ENCODE data around the gene INPP4B.

The INPP4B gene

DNA sequence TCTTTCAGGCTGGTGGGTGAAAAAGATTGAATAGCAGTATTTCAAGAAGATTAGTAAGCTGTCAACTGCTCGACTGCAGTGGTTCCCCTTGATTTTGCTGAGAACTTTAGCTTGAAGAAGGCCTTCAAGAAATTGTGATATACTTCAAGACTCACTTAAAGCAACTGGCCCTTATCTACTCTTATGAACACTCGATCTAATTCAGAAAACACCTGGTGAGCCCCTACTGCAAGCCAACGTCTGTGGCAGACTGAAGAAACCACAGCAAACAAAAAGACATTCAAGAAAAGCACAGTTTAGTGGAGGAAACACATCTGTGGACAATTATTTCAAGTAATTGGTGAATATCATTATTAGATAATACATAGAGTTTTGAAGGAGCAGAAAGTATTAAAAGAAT lies 119.0 kb downstream of the INPP4B start:
- no peak for DNase-seq (ENCODE audit: low read depth)
- H3K4me3 ChIP-seq (ENCODE audit: low read length), result no peak overlapping the region
- H3K9ac ChIP-seq (ENCODE audit: low read length), result no peak overlapping the region

GRCh38 chr4:142725886-142726285 lies 120.2 kb downstream of the INPP4B start:
- DNase-seq (ENCODE audit: low read depth), result no peak
- no peaks in the 10 kb centered on the region for H3K4me1 ChIP-seq (ENCODE audit: control insufficient read depth, insufficient read depth, low read length)

More for the DNA sequence above, 119.0 kb downstream of the INPP4B start:
- Histone ChIP-seq H3K36me3 (ENCODE audit: control insufficient read depth, insufficient read depth, low read length, severe bottlenecking) (no peaks in the 10 kb centered on the region), H3K4me1 (ENCODE audit: control insufficient read depth, insufficient read depth, low read length) (no peaks in the 10 kb centered on the region), H3K9me3 (ENCODE audit: control insufficient read depth, low read length) (no peaks in the 10 kb centered on the region), H3K27me3 (replicated peaks; ENCODE audit: control insufficient read depth, insufficient read depth, low read length) (no peaks in the 10 kb centered on the region)

DNA sequence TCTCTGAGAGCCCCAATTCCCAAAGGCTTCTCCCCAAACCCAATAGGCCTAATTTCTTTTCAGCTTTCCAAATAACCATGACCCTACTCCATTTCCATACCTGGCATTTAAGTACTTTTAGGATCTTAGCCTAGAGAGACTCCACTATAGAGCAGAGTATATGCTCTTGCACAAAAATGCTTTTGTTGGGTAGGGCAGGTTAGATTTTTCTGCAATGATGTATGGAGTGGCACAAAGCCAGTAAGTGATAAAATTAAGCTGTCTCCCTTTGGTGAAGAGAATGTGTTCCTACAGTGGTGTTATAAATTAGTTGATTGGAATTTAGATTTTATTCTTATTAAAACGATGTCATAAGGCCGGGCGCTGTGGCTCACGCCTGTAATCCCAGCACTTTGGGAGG lies 124.9 kb downstream of the INPP4B start:
- no peak overlapping the region for H3K4me3 ChIP-seq (ENCODE audit: low read length)
- H3K4me1 ChIP-seq (ENCODE audit: control insufficient read depth, insufficient read depth, low read length), result no peaks in the 10 kb centered on the region
- no peaks in the 10 kb centered on the region for H3K27me3 ChIP-seq (replicated peaks; ENCODE audit: control insufficient read depth, insufficient read depth, low read length)
- no peaks in the 10 kb centered on the region for H3K9me3 ChIP-seq (ENCODE audit: control insufficient read depth, low read length)
- no peaks in the 10 kb centered on the region for H3K36me3 ChIP-seq (ENCODE audit: control insufficient read depth, insufficient read depth, low read length, severe bottlenecking)
- H3K9ac ChIP-seq (ENCODE audit: low read length), result no peak overlapping the region
- peak; percentile 23 for DNase-seq (ENCODE audit: low read depth)

More at GRCh38 chr4:142725886-142726285, 120.2 kb downstream of the INPP4B start:
- Histone ChIP-seq H3K27me3 (replicated peaks; ENCODE audit: control insufficient read depth, insufficient read depth, low read length) (no peaks in the 10 kb centered on the region), H3K9ac (ENCODE audit: low read length) (no peak overlapping the region), H3K9me3 (ENCODE audit: control insufficient read depth, low read length) (no peaks in the 10 kb centered on the region), H3K4me3 (ENCODE audit: low read length) (no peak overlapping the region), H3K36me3 (ENCODE audit: control insufficient read depth, insufficient read depth, low read length, severe bottlenecking) (no peaks in the 10 kb centered on the region)

- Histone ChIP-seq H3K4me1 (ENCODE audit: control insufficient read depth, insufficient read depth, low read length) (no peaks in the 10 kb centered on the region), H3K9ac (ENCODE audit: low read length) (no peak overlapping the region), H3K36me3 (ENCODE audit: control insufficient read depth, insufficient read depth, low read length, severe bottlenecking) (no peaks in the 10 kb centered on the region), H3K9me3 (ENCODE audit: control insufficient read depth, low read length) (no peaks in the 10 kb centered on the region), H3K27me3 (replicated peaks; ENCODE audit: control insufficient read depth, insufficient read depth, low read length) (no peaks in the 10 kb centered on the region), H3K4me3 (ENCODE audit: low read length) (no peak overlapping the region)
- peak; percentile 65 for DNase-seq (ENCODE audit: low read depth)
Observed at GRCh38 chr4:142719854-142720541, 126.1 kb downstream of the INPP4B start.

DNA sequence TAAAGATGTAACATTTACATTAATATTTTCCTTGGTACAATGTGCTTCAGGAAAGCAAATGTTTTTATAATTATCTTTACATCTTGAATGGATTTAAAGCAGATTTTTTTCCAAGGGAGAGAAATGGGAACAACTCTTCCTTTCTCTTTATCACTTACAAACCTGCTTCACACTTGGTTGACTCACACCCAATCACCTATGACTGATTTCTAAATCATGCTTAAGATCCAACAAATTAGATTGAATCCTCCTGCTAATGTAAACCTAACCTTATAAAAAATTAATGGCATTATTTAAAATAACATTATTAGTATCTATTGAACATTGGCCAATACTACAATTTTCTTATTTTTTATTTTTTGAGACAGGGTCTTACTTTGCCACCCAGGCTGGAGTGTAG lies 127.1 kb downstream of the INPP4B start:
- H3K36me3 ChIP-seq (ENCODE audit: control insufficient read depth, insufficient read depth, low read length, severe bottlenecking), result no peaks in the 10 kb centered on the region
- no peaks in the 10 kb centered on the region for H3K27me3 ChIP-seq (replicated peaks; ENCODE audit: control insufficient read depth, insufficient read depth, low read length)
- no peak overlapping the region for H3K4me3 ChIP-seq (ENCODE audit: low read length)
- DNase-seq (ENCODE audit: low read depth), result no peak
- H3K4me1 ChIP-seq (ENCODE audit: control insufficient read depth, insufficient read depth, low read length), result no peaks in the 10 kb centered on the region
- H3K9ac ChIP-seq (ENCODE audit: low read length), result no peak overlapping the region
- no peaks in the 10 kb centered on the region for H3K9me3 ChIP-seq (ENCODE audit: control insufficient read depth, low read length)

- H3K4me1 ChIP-seq (ENCODE audit: control insufficient read depth, insufficient read depth, low read length), result no peaks in the 10 kb centered on the region
- no peak overlapping the region for H3K4me3 ChIP-seq (ENCODE audit: low read length)
- no peaks in the 10 kb centered on the region for H3K27me3 ChIP-seq (replicated peaks; ENCODE audit: control insufficient read depth, insufficient read depth, low read length)
- DNase-seq (ENCODE audit: low read depth), result no peak
- no peaks in the 10 kb centered on the region for H3K36me3 ChIP-seq (ENCODE audit: control insufficient read depth, insufficient read depth, low read length, severe bottlenecking)
- no peaks in the 10 kb centered on the region for H3K9me3 ChIP-seq (ENCODE audit: control insufficient read depth, low read length)
- no peak overlapping the region for H3K9ac ChIP-seq (ENCODE audit: low read length)
Observed at GRCh38 chr4:142715727-142716126, 130.4 kb downstream of the INPP4B start.

GRCh38 chr4:142713282-142714030 lies 132.6 kb downstream of the INPP4B start:
- Histone ChIP-seq H3K4me3 (ENCODE audit: low read length) (no peak overlapping the region), H3K27me3 (replicated peaks; ENCODE audit: control insufficient read depth, insufficient read depth, low read length) (no peaks in the 10 kb centered on the region), H3K36me3 (ENCODE audit: control insufficient read depth, insufficient read depth, low read length, severe bottlenecking) (no peaks in the 10 kb centered on the region), H3K9me3 (ENCODE audit: control insufficient read depth, low read length) (no peaks in the 10 kb centered on the region), H3K4me1 (ENCODE audit: control insufficient read depth, insufficient read depth, low read length) (no peaks in the 10 kb centered on the region), H3K9ac (ENCODE audit: low read length) (no peak overlapping the region)
- DNase-seq (ENCODE audit: low read depth), result no peak

- Histone ChIP-seq H3K9ac (ENCODE audit: low read length) (no peak overlapping the region), H3K36me3 (ENCODE audit: control insufficient read depth, insufficient read depth, low read length, severe bottlenecking) (no peaks in the 10 kb centered on the region), H3K9me3 (ENCODE audit: control insufficient read depth, low read length) (no peaks in the 10 kb centered on the region), H3K4me1 (ENCODE audit: control insufficient read depth, insufficient read depth, low read length) (no peaks in the 10 kb centered on the region), H3K27me3 (replicated peaks; ENCODE audit: control insufficient read depth, insufficient read depth, low read length) (no peaks in the 10 kb centered on the region), H3K4me3 (ENCODE audit: low read length) (no peak overlapping the region)
- no peak for DNase-seq (ENCODE audit: low read depth)
Observed at GRCh38 chr4:142708231-142708630, 137.9 kb downstream of the INPP4B start.

DNA sequence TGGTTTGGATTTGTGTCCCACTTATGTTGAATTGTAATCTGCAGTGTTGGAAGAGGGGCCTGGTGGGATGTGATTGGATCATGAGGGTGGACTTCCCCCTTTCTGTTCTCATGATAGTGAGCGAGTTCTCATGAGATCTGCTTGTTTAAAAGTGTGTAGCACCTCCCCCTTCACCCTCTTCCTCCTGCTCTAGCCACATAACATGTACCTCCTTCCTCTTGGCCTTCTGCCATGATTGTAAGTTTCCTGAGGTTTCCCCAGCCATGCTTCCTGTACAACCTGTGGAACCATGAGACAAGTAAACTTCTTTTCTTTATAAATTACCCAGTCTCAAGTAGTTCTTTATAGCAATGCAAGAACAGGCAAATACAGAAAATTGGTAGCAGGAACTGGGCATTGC lies 138.7 kb downstream of the INPP4B start:
- no peaks in the 10 kb centered on the region for H3K36me3 ChIP-seq (ENCODE audit: control insufficient read depth, insufficient read depth, low read length, severe bottlenecking)
- no peaks in the 10 kb centered on the region for H3K4me1 ChIP-seq (ENCODE audit: control insufficient read depth, insufficient read depth, low read length)
- no peaks in the 10 kb centered on the region for H3K9me3 ChIP-seq (ENCODE audit: control insufficient read depth, low read length)
- no peaks in the 10 kb centered on the region for H3K27me3 ChIP-seq (replicated peaks; ENCODE audit: control insufficient read depth, insufficient read depth, low read length)
- no peak overlapping the region for H3K4me3 ChIP-seq (ENCODE audit: low read length)
- no peak overlapping the region for H3K9ac ChIP-seq (ENCODE audit: low read length)
- no peak for DNase-seq (ENCODE audit: low read depth)

DNA sequence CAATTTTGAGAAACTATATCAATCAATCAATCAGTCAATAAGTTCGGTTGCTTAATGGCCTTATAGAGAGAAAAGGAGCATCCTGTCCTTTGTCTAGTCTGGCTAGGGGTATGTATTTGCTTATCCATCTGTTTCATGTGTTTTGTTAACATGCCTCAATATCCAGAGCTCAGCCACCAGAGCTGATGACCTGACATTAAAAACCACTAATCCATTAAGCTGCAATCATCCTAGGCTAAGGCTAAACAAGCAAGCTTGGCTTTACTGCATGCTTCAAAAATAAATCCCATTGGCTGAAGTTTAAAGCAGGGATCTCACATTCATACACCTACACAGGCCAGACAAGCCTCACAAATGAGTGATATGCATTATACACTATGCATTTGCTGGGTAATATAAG lies 139.7 kb downstream of the INPP4B start:
- Histone ChIP-seq H3K9ac (ENCODE audit: low read length) (no peak overlapping the region), H3K4me1 (ENCODE audit: control insufficient read depth, insufficient read depth, low read length) (no peaks in the 10 kb centered on the region), H3K36me3 (ENCODE audit: control insufficient read depth, insufficient read depth, low read length, severe bottlenecking) (no peaks in the 10 kb centered on the region), H3K9me3 (ENCODE audit: control insufficient read depth, low read length) (no peaks in the 10 kb centered on the region), H3K4me3 (ENCODE audit: low read length) (no peak overlapping the region), H3K27me3 (replicated peaks; ENCODE audit: control insufficient read depth, insufficient read depth, low read length) (no peaks in the 10 kb centered on the region)
- no peak for DNase-seq (ENCODE audit: low read depth)

DNA sequence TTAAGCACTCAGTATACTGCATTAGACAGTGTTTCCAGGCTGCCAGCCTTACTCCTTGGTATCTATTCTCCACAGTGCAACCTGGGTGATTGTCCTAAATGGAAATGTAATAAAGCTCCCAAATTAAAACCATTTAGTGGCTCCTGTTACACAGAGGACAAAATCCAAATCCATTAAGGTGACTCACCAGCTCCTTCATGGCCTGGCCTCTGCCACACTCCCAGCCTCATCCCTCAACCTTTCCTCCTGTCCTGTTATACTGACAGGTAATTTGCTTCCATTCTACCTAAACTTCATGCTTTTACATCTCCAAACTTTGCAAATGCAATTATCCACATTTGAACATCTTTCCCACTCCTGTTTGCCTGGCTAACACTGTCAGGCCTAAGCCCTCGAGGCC lies 140.3 kb downstream of the INPP4B start:
- no peak overlapping the region for H3K4me3 ChIP-seq (ENCODE audit: low read length)
- no peaks in the 10 kb centered on the region for H3K36me3 ChIP-seq (ENCODE audit: control insufficient read depth, insufficient read depth, low read length, severe bottlenecking)
- no peak for DNase-seq (ENCODE audit: low read depth)
- H3K27me3 ChIP-seq (replicated peaks; ENCODE audit: control insufficient read depth, insufficient read depth, low read length), result no peaks in the 10 kb centered on the region
- no peak overlapping the region for H3K9ac ChIP-seq (ENCODE audit: low read length)
- no peaks in the 10 kb centered on the region for H3K4me1 ChIP-seq (ENCODE audit: control insufficient read depth, insufficient read depth, low read length)
- no peaks in the 10 kb centered on the region for H3K9me3 ChIP-seq (ENCODE audit: control insufficient read depth, low read length)

Data from adipocyte (in vitro differentiated cells).